Transverse colon (tissue), 4 donors: ENCODE measurements around the gene HSPA1A. TPM values are rescaled to one million over a fixed set of nuclear protein-coding genes. Genes with fewer than 3 reads are reported as not detected.
"Not testable (repeated sequence)": the region's sequence is repeated elsewhere in the genome, so short reads cannot be mapped to it uniquely, and the experiment has no call there.

Experiments
- DNase-seq: peaks from one replicate; pipeline ENCODE4 v3.0.0-alpha.2; 2019
- H3K27ac ChIP-seq, 4 donors: fragments of 200-600 bp; sonication (generic); 2 replicates each; pipeline ENCODE4 v1.5.1; 2016 to 2018; ENCODE audit warnings: inconsistent platforms in 4 of 4
- H3K27me3 ChIP-seq: fragments of 200-600 bp; sonication (generic); 2 replicates; pipeline ENCODE4 v1.5.1; 2017; ENCODE audit warnings: inconsistent platforms
- H3K36me3 ChIP-seq, 4 donors: fragments of 200-600 bp; sonication (generic); 2 replicates each; pipeline ENCODE4 v1.5.1; 2017 to 2019; ENCODE audit warnings: inconsistent platforms in 4 of 4
- H3K4me1 ChIP-seq, 4 donors: fragments of 200-600 bp; sonication (generic); 2 replicates each; pipeline ENCODE4 v1.5.1; 2017 to 2020; ENCODE audit warnings: inconsistent platforms in 4 of 4
- H3K4me3 ChIP-seq, 4 donors: fragments of 200-600 bp; sonication (generic); 1 replicate in 1 of 4; 2 replicates in 3 of 4; pipeline versions ENCODE4 v1.5.1 to v1.6.1; 2017 to 2019; ENCODE audit warnings: inconsistent platforms in 4 of 4
- H3K9me3 ChIP-seq, 2 donors: fragments of 200-600 bp; sonication (generic); 2 replicates each; pipeline ENCODE4 v1.5.1; 2017 to 2019; ENCODE audit warnings: inconsistent platforms in 2 of 2
- EP300 ChIP-seq: sonication (generic); formaldehyde crosslinking; IDR thresholded peaks from one replicate; pipeline ENCODE4 v1.6.1; 2017; ENCODE audit warnings: antibody characterized with exemption, low read depth
- POLR2A ChIP-seq: fragments of 450-650 bp; IDR thresholded peaks from one replicate; pipeline ENCODE4 v1.6.1; 2016; ENCODE audit warnings: antibody characterized with exemption, mild to moderate bottlenecking, moderate library complexity
- POLR2AphosphoS5 ChIP-seq, 3 donors: sonication (generic); formaldehyde crosslinking; IDR thresholded peaks; one replicate each; pipeline ENCODE4 v1.6.1; 2016; ENCODE audit warnings: antibody characterized with exemption in 3 of 3
- WGBS, 2 donors: methylation state at CpG; one replicate each; pipeline ENCODE4 v1.1.5; 2018; ENCODE audit warnings: low coverage in 1 of 2; 5-methylcytosine and 5-hydroxymethylcytosine counted together
- in situ Hi-C, 4 donors: fragments of 200-750 bp; cut with MboI; loops; one replicate each; pipeline versions ENCODE4 v1.15.0 to v1.15.1; 2017; ENCODE audit warnings: low sequenced_read_pairs in 3 of 4, low pct_ligation_motif_present in 1 of 4, low pct_unique_long_range_greater_than_20kb in 1 of 4
- intact Hi-C: fragments of 100-400 bp; cut with DNase I; formaldehyde crosslinking; loops from one replicate; pipeline ENCODE4 v1.15.1; 2023; ENCODE audit warnings: low total_unique reads
- total RNA-seq, 4 donors: library from RNA; depleted of rRNA; stranded (reverse); fragments of >200 nt; gene quantifications; one replicate each; pipeline ENCODE4 v1.1.0, GENCODE V29; 2016
- TF ChIP-seq, protein P1 (sequence below), 5 experiments: fragments of 200-600 bp in 3 of 5; fragments of 450-650 bp in 2 of 5; sonication (generic) in 3 of 5; IDR thresholded peaks; 1 replicate in 2 of 5; 2 replicates in 3 of 5; pipeline ENCODE4 v1.5.1; 2016 to 2017; ENCODE audit warnings: antibody characterized with exemption in 5 of 5, inconsistent platforms in 3 of 5, mild to moderate bottlenecking in 2 of 5, moderate library complexity in 1 of 5

The HSPA1A gene
- total RNA-seq, 4 donors from 2014 or later: 192 to 247 (median 221) TPM

DNA sequence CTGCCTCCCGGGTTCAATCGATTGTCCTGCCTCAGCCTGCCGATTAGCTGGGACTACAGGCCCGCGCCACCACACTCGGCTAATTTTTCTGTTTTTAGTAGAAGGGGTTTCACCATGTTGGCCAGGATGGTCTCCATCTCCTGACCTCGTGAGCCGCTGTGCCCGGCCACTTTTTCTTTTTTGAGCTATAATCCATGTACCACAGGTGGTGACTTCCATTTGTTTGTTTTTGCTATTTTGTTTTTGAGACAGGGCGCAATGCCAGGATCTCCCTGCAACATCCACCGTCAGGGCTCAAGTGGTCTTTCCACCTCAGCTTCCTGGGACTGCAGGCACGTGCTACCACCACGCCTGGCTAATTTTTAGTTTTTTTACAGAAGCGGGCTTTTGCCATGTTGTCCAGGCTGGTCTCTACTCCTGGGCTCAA lies 20.7 kb downstream of the HSPA1A start:
- in situ Hi-C loops: no loop called here
- no peaks in the 10 kb centered on the region for H3K27me3 ChIP-seq
- no peaks in the 10 kb centered on the region for H3K9me3 ChIP-seq
- peaks cover 0 to 36% (median 16%) of the 10 kb centered on the region in 4 donors for H3K36me3 ChIP-seq
- intact Hi-C loops: loop anchor here (10.0 kb wide), 1 partner anchor 151 kb away; the partner anchor contains the start of gene LY6G5C
- peak overlapping the region; percentile 93 to 99 (median 97) for H3K27ac ChIP-seq
- H3K4me1 ChIP-seq: peaks cover 26 to 74% (median 58%) of the 10 kb centered on the region in 4 donors
- 22 to 26% methylated on average over 6 to 14 of the region's 14 CpGs for WGBS, 2 donors
- peak overlapping the region in 3 of 4 donors; percentile 76 to 91 (median 89) for H3K4me3 ChIP-seq
- no peak for DNase-seq
- no peak for TF ChIP-seq EP300
- TF ChIP-seq POLR2A: no peak
- TF ChIP-seq, protein P1, sequence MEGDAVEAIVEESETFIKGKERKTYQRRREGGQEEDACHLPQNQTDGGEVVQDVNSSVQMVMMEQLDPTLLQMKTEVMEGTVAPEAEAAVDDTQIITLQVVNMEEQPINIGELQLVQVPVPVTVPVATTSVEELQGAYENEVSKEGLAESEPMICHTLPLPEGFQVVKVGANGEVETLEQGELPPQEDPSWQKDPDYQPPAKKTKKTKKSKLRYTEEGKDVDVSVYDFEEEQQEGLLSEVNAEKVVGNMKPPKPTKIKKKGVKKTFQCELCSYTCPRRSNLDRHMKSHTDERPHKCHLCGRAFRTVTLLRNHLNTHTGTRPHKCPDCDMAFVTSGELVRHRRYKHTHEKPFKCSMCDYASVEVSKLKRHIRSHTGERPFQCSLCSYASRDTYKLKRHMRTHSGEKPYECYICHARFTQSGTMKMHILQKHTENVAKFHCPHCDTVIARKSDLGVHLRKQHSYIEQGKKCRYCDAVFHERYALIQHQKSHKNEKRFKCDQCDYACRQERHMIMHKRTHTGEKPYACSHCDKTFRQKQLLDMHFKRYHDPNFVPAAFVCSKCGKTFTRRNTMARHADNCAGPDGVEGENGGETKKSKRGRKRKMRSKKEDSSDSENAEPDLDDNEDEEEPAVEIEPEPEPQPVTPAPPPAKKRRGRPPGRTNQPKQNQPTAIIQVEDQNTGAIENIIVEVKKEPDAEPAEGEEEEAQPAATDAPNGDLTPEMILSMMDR (IDR thresholded peaks at IDR 0.05): no peak
- TF ChIP-seq POLR2AphosphoS5 (IDR thresholded peaks at IDR 0.05): no peak

DNA sequence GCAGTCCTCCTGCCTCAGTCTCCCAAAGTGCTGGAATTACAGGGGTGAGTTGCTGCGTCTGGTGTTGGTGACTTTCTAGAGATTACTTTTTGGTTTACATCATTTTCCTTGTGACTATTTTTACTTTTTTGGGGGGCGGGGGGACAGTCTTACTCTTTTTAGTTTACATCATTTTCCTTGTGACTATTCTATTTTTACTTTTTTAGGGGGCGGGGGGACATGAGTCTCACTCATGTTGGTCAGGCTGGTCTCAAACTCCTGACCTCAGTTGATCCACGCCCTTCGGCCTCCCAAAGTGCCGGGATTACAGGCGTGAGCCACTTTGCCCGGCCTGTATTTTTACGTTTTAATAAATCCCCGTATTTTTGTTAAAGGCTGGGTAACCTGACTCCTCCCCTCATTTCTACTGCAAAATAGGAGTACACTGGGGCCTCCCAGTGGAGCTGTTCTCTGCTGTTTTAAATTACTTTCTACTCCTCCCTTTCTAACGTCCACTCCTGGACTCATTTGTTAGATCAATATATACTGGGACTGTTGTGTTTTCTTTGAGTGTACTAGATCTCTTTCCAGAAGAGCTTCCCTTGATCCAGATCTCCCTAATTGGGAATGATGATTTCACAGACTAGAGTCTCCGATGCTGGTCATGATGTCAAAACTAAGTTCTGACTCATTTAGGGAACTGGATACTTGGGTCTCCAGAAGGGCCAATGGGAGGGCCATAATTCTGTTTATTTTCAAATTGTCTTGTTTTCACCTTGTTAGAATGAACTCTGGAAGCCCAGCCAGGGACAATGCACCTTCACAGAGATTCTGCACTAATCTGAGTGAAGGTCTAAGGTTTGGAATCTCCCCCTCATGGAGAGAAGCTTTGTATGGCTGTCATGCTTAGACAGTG lies 21.4 kb downstream of the HSPA1A start:
- 8 to 24% methylated on average over 10 to 12 of the region's 12 CpGs for WGBS, 2 donors
- H3K27ac ChIP-seq: peak overlapping the region; percentile 93 to 99 (median 97)
- H3K27me3 ChIP-seq: no peaks in the 10 kb centered on the region
- no peaks in the 10 kb centered on the region for H3K9me3 ChIP-seq
- no peak for DNase-seq
- peaks cover 19 to 67% (median 52%) of the 10 kb centered on the region in 4 donors for H3K4me1 ChIP-seq
- H3K4me3 ChIP-seq: peak overlapping the region in 2 of 4 donors; percentile 76 to 91
- TF ChIP-seq POLR2A: no peak
- TF ChIP-seq EP300: no peak
- TF ChIP-seq, protein P1 (IDR thresholded peaks at IDR 0.05): no peak
- TF ChIP-seq POLR2AphosphoS5 (IDR thresholded peaks at IDR 0.05): no peak
- in situ Hi-C loops: no loop called here
- H3K36me3 ChIP-seq: peaks cover 0 to 36% (median 18%) of the 10 kb centered on the region in 4 donors
- intact Hi-C loops: loop anchor here (10.0 kb wide), 1 partner anchor 152 kb away; the partner anchor contains the start of gene LY6G5C

DNA sequence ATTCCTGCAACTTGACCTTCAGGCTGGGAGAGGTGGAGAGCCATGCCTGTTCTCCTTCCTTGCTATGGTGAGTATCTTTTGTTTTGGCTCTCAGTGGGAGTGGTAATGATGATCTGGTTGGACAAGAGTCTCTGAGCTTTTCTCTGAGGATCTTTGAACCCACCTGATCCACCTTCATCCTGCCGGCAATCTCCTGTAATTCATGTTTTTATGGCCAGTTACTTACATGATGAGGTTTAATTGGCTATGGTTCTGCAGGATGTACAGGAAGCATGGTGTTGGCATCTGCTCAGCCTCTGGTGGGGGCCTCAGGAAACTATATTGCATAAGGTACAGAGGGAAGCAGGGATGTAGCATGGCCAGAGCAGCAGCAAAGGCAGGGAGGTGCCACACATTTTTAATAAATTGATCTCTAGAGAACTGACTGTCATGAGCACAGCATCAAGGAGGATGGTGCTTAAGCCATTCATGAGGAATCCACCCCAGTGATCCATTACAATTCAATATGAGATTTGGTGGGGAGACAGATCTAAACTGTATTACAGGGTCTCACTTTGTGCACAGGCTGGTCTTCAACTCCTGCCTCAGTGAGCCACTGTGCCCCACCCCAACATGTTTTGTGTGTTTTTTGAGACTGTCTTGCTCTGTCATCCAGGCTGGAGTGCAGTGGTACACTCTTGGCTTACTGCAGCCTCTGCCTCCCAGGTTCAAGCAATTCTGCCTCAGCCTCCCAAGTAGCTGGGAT lies 22.2 kb downstream of the HSPA1A start:
- DNase-seq: peak; percentile 58
- Histone ChIP-seq H3K4me3 (peak overlapping the region in 1 of 4 donors; percentile 91), H3K36me3 (peaks cover 0 to 36% (median 18%) of the 10 kb centered on the region in 4 donors), H3K9me3 (no peaks in the 10 kb centered on the region), H3K27me3 (no peaks in the 10 kb centered on the region), H3K4me1 (peaks cover 18 to 59% (median 49%) of the 10 kb centered on the region in 4 donors), H3K27ac (peak overlapping the region; percentile 93 to 99 (median 97))
- in situ Hi-C loops (no loop called here), intact Hi-C loops (loop anchor here (10.0 kb wide), 1 partner anchor 153 kb away; the partner anchor contains the start of gene LY6G5C)
- WGBS, 2 donors: 0 to 29% methylated on average over 1 of the region's 1 CpG
- TF ChIP-seq, protein P1 (IDR thresholded peaks at IDR 0.05): peak in 1 of 5 experiments; percentile 9
- peak in 1 of 3 donors; percentile 18 for TF ChIP-seq POLR2AphosphoS5 (IDR thresholded peaks at IDR 0.05)
- TF ChIP-seq EP300: no peak
- TF ChIP-seq POLR2A: no peak

DNA sequence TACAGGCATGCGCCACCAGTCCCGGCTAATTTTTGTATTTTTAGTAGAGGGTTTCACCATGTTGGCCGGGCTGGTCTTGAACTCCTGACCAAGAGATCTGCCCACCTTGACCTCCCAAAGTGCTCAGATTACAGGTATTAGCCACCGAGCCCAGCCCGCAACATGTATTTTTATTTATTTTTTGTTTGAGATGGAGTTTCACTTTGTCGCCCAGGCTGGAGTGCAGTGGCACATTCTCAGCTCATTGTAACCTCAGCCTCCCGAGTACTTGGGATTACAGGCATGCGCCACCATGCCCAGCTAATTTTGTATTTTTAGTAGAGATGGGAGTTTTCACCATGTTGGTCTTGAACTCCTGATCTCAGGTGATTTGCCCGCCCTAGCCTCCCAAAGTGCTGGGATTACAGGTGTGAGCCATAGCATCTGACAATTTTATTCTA lies 22.8 kb downstream of the HSPA1A start:
- DNase-seq, in situ Hi-C loops, H3K4me3 ChIP-seq, H3K27me3 ChIP-seq, H3K9me3 ChIP-seq: not testable (repeated sequence)
- H3K36me3 ChIP-seq: peaks cover 0 to 36% (median 18%) of the 10 kb centered on the region in 4 donors
- WGBS, 2 donors: 82 to 83% methylated on average over 7 to 9 of the region's 9 CpGs
- peaks cover 16 to 54% (median 44%) of the 10 kb centered on the region in 4 donors for H3K4me1 ChIP-seq
- H3K27ac ChIP-seq: peak overlapping the region in 2 of 4 donors; percentile 93 to 98
- intact Hi-C loops: loop anchor here (10.0 kb wide), 1 partner anchor 153 kb away; the partner anchor contains the start of gene LY6G5C
